ENCODE data around the gene ZNF746.

The ZNF746 gene

GRCh38 chr7:149427096-149427680 lies 70.4 kb downstream of the ZNF746 start:
- DNase-seq (ENCODE audit: low spot score) = no peak

- DNase-seq (ENCODE audit: low spot score) = no peak
Measured at GRCh38 chr7:149423449-149424110, 74.0 kb downstream of the ZNF746 start.

- DNase-seq (ENCODE audit: low spot score) = no peak
Measured at GRCh38 chr7:149422914-149423301, 74.7 kb downstream of the ZNF746 start.
